RPMI7951 (cell line): Measurements from ENCODE around the gene RFPL4A. TPM values are rescaled to one million over a fixed set of nuclear protein-coding genes. Genes with fewer than 3 reads are reported as not detected.
A peak's percentile ranks its signal among the peaks of the same experiment; 100 is the strongest.
"Not testable (repeated sequence)": the region's sequence is repeated elsewhere in the genome, so short reads cannot be mapped to it uniquely, and the experiment has no call there.

Source experiments
- DNase-seq: peaks from one replicate; pipeline ENCODE4 v3.0.0-alpha.2; 2012; ENCODE audit warnings: low read depth
- total RNA-seq: library from RNA; depleted of rRNA; stranded (reverse); fragments of >200 nt; shearing (Covaris generic); gene quantifications from 2 replicates; pipeline ENCODE4 v1.2.3, GENCODE V29; 2014; rRNA removed

The RFPL4A gene
- 0.24 TPM in 1 of 2 replicates, not detected in the other for total RNA-seq

- DNase-seq: not testable (repeated sequence)
Measured at GRCh38 chr19:55758797-55759196, at the start of gene RFPL4A. Gene RFPL4A (plus strand): TSS chr19:55759097. CDS start chr19:55761801, 2,704 bp downstream.

- no peak for DNase-seq
Measured at GRCh38 chr19:55711719-55712118, 47.2 kb upstream of the RFPL4A start.

GRCh38 chr19:55712804-55713631 lies 45.9 kb upstream of the RFPL4A start:
- DNase-seq: no peak

- DNase-seq: no peak
Measured at GRCh38 chr19:55716531-55716930, 42.4 kb upstream of the RFPL4A start.

GRCh38 chr19:55717251-55717650 lies 41.6 kb upstream of the RFPL4A start:
- no peak for DNase-seq

- DNase-seq: not testable (repeated sequence)
Measured at GRCh38 chr19:55717879-55718711, 40.8 kb upstream of the RFPL4A start.

GRCh38 chr19:55720214-55720746 lies 38.6 kb upstream of the RFPL4A start:
- no peak for DNase-seq

- no peak for DNase-seq
Measured at GRCh38 chr19:55720801-55721200, 38.1 kb upstream of the RFPL4A start.

- no peak for DNase-seq
Measured at GRCh38 chr19:55723491-55723890, 35.4 kb upstream of the RFPL4A start.

- DNase-seq: not testable (repeated sequence)
Measured at GRCh38 chr19:55730378-55730777, 28.5 kb upstream of the RFPL4A start.

- DNase-seq: no peak
Measured at GRCh38 chr19:55738302-55738701, 20.6 kb upstream of the RFPL4A start, which contains the start of gene NLRP9. Gene NLRP9 (minus strand): TSS chr19:55738402. CDS start chr19:55738374, 28 bp downstream.

GRCh38 chr19:55750715-55751114 lies 8.2 kb upstream of the RFPL4A start:
- DNase-seq: no peak

- no peak for DNase-seq
Measured at GRCh38 chr19:55753401-55753800, 5.5 kb upstream of the RFPL4A start.

- DNase-seq: not testable (repeated sequence)
Measured at GRCh38 chr19:55756808-55757207, 2.1 kb upstream of the RFPL4A start.

- DNase-seq: no peak
Measured at GRCh38 chr19:55766466-55766865, 7.6 kb downstream of the RFPL4A start.

GRCh38 chr19:55768818-55769217 lies 9.9 kb downstream of the RFPL4A start, which contains the start of gene RFPL4AL1:
Gene RFPL4AL1 (plus strand): TSS chr19:55769118. CDS start chr19:55771805, 2,687 bp downstream.
- DNase-seq: not testable (repeated sequence)

- not testable (repeated sequence) for DNase-seq
Measured at GRCh38 chr19:55769632-55770031, 10.7 kb downstream of the RFPL4A start.

- peak; percentile 5 for DNase-seq
Measured at GRCh38 chr19:55777528-55777927, 18.6 kb downstream of the RFPL4A start.

GRCh38 chr19:55778331-55778730 lies 19.4 kb downstream of the RFPL4A start:
- DNase-seq: no peak

- no peak for DNase-seq
Measured at GRCh38 chr19:55781112-55781511, 22.2 kb downstream of the RFPL4A start.

GRCh38 chr19:55795021-55795420 lies 36.1 kb downstream of the RFPL4A start:
- no peak for DNase-seq

GRCh38 chr19:55801416-55801815 lies 42.5 kb downstream of the RFPL4A start:
- DNase-seq: no peak
